HG03565 (cell line): ENCODE results near the gene SORBS2.
"Not testable (repeated sequence)": the region's sequence is repeated elsewhere in the genome, so short reads cannot be mapped to it uniquely, and the experiment has no call there.

Experiments used
- ATAC-seq: cut with Tn5 transposase; IDR thresholded peaks from one replicate; pipeline ENCODE4 v1.9.1; 2021; ENCODE audit warnings: mild to moderate bottlenecking, moderate library complexity; ENCODE audit not compliant: unreplicated experiment

SORBS2 gene

DNA sequence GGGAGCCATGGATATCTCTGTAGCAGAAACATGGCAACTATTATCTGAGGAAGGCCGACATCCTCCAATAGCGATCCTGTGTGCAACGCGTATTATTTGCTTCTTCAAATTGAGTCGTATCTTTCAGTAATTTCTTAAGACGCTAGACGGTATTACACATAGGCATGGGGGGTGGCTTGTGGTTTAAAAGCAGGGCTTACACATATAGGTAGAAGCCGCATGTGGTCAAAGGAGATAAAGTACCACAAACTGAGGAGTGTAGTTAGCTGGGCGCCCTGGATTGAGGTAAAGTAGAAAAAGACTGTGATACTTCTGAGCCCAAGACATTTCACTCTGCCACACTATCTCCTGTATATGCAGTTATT, 94.6 kb downstream of the SORBS2 start:
- ATAC-seq: no peak

GRCh38 chr4:185716577-185717376, 95.2 kb downstream of the SORBS2 start:
- ATAC-seq: no peak

- no peak for ATAC-seq
Measured at GRCh38 chr4:185716141-185716551, 95.8 kb downstream of the SORBS2 start.

GRCh38 chr4:185714524-185714923, 97.5 kb downstream of the SORBS2 start:
- not testable (repeated sequence) for ATAC-seq

- no peak for ATAC-seq
Measured at GRCh38 chr4:185713731-185714130, 98.3 kb downstream of the SORBS2 start.

GRCh38 chr4:185713272-185713671, 98.7 kb downstream of the SORBS2 start:
- no peak for ATAC-seq

- no peak for ATAC-seq
Measured at GRCh38 chr4:185712350-185713024, 99.5 kb downstream of the SORBS2 start.

DNA sequence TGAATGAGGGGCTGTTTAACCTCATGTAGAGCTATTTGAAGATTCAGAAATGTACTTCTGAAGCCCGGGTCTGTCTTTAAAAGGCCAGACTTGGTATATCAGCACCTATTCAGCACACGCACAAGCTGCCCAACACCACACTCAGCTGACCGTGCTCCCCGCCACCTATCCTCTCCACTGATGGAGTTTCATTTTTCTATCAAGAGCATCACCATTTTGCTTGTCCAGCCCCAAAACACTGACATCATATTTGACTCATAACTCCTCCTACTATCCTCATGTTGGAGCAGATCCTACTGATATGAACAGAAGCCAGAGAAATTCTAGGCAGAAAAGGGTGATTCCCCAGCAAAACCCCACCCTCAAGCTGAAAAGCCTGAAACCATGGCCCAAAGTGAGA, 100.3 kb downstream of the SORBS2 start:
- no peak for ATAC-seq

DNA sequence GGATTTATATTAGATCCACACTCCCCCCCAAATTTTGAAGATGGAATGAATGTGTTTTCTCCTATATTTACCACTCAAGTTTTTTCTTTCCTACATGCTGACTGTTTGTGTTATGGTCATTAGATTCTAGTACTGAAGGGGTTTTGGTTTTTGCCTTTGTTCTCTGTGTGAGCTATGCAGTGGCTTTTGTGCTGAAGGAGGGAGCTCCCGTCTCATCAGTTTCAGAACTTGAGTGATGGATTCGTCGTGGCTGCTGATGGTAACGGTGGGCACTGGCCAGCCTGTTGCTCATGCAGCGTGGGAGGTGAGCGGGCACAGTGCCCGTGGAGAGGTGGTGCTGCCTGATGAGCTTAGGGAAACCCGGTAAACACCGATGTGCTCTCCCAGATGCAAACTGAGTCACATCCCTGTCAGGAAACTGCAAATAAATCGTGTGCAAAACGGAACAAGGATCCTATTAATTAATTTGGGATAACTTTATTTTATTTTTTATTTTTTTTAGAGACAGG, 101.5 kb downstream of the SORBS2 start:
- ATAC-seq: no peak

- ATAC-seq: no peak
Measured at GRCh38 chr4:185709802-185710486, 102.0 kb downstream of the SORBS2 start.

GRCh38 chr4:185708348-185708747, 103.6 kb downstream of the SORBS2 start:
- no peak for ATAC-seq

DNA sequence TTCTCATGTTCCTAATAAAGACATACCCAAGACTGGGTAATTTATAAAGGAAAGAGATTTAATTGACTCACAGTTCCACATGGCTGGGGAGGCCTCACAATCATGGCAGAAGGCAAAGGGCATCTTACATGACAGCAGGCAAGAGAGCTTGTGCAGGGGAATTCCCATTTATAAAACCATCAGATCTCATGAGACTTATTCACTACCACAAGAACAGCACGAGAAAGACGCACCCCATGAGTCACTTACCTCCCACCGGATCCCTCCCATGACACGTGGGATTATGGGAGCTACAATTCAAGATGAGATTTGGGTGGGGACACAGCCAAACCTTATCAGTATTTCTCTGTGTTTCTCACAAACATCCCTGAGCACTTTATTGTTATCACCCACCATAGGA, 104.4 kb downstream of the SORBS2 start:
- ATAC-seq: peak; percentile 40

GRCh38 chr4:185702147-185702663, 109.8 kb downstream of the SORBS2 start:
- ATAC-seq: no peak

DNA sequence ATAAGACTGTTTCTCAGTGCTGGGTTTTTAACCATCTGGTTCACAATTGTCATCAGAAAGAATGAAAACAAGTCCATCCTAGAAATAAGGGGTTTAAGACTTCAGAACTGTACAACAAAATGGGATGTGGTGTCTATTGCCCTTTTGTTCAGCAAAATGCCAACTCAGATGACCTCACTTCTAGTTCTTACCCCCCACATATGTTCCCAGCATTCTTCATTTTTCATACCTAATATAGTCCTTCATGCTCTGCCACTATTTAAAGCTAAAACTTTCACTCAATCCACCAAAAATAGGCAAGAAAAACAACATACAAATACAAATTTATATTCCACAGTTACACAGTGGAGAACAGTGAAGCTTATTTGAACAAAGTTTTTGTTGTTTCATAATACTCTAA, 111.4 kb downstream of the SORBS2 start:
- ATAC-seq: no peak

DNA sequence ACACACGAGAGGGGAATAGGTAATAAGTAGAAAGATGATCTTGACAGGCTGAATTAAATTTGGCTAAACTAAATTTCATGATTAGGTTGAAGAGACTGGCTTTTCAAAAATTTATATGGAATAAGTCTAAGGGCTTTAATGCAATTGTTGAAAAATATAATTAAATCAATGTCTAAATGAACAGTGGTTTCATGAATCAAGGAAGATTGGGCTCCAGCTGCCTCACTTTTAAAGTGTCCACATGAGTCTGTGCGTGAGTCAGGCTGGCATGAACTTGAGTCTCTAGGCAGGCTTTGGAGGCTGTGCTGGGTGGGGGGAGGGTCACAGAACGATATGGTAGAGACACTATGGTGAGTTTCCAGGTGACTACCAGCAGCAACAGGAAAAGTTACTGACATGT, 111.9 kb downstream of the SORBS2 start:
- ATAC-seq: no peak

DNA sequence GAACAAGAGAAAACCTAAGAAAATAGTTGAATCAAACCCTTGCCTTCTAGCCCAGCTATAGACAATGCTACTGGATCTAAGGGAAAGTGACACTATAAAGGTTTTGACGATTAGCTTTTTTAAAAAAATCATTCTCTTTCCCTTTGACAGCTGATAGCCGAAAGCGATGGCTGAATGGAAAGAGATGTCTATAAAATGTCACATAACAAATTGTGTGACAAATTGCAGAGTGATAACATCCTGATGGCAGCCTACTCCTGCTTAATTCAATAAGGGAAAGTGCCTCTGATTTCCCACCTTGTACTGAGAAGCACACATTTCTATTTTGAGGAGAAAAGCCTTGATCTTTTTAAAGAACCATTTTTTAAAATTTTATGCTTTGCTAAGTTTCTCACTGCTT, 114.5 kb downstream of the SORBS2 start:
- no peak for ATAC-seq

- no peak for ATAC-seq
Measured at GRCh38 chr4:185695743-185696142, 116.3 kb downstream of the SORBS2 start.

DNA sequence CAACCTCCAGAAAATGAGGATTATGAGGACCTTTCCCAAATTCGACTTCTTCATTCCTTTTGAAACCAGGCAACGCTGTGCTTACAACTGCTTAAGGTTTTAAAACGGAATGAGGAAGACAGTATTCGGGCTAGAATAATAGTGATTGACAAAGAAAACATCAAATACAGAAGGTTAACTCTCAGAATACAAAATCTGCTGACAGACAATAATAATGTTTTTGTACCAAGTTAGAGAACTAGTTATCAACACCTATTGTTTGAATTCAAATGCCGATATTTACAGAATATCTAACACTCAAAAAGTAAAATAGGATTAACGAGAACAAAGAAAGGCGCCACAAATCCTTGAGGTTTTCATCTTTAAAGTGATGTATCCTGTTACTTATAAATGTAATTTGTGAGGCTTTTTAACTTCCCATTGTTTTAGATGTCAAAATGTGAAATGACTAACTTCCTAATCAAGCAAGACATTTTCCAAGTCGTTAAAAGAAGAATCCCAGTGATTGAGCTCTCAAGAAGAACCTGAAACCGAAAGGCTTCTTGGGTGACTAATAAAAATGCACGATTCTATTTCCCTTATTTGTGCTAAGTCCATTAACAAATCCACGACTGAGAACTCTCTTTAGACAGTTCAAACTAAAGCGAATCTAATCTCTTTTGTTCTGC, 118.3 kb downstream of the SORBS2 start:
- ATAC-seq: no peak

DNA sequence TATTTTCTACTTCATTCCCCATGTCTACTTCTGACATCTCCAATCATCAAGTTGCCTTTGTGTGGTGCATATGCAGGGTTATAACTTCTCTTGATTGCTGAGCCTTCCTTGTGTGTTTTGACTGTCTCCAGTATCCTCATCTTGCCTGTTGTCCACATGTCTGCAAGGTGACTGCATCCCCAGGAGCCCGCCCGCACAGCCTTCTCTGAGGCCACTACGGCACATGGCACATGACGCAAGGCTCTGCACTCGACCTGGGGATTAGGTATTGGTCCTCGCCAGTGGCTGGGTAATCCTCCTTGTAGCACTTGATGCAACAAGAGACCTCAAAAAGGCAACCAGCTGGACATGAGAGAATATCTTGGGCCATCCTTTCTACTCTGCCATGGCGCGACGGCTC, 122.6 kb downstream of the SORBS2 start:
- no peak for ATAC-seq

GRCh38 chr4:185685804-185686203, 126.2 kb downstream of the SORBS2 start:
- ATAC-seq: no peak

DNA sequence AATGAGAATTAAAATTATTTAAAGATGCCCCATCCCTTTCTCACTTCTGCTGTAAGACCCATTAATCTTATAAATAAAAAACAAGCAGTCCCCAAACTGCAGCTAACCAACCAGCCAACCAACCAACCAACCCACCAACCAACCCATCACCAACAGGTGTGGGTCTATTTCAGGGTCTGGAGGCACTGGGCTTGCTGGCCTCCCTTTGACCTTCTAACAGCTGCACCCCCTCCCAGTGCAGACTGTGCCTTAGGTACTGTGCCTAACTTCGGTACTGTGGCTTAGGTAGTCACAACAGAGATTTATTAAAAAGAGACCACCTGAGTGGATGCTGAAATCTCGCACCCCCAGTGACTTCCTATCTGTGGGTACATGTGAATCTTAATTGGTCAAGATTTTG, 128.1 kb downstream of the SORBS2 start:
- ATAC-seq: no peak
